GM23338 (cell line): ENCODE measurements around the gene TULP1. TPM values are rescaled to one million over a fixed set of nuclear protein-coding genes. Genes with fewer than 3 reads are reported as not detected.

Experiments used
- ETS1 ChIP-seq: IDR thresholded peaks from 2 replicates; pipeline ENCODE4 v1.6.1; 2016; ENCODE audit warnings: antibody characterized with exemption
- EZH2 ChIP-seq: fragments of 200-600 bp; sonication (generic); IDR thresholded peaks from one replicate; pipeline ENCODE4 v1.8.0; 2017; ENCODE audit warnings: antibody characterized with exemption, mild to moderate bottlenecking, low read depth; ENCODE audit not compliant: unreplicated experiment
- EZH2phosphoT487 ChIP-seq: fragments of 200-600 bp; sonication (generic); IDR thresholded peaks from one replicate; pipeline ENCODE4 v1.8.1; 2018; ENCODE audit warnings: antibody characterized with exemption; ENCODE audit not compliant: unreplicated experiment
- JUNB ChIP-seq: IDR thresholded peaks from one replicate; pipeline ENCODE4 v1.6.1; 2016; ENCODE audit warnings: antibody characterized with exemption; ENCODE audit not compliant: unreplicated experiment
- NANOG ChIP-seq: IDR thresholded peaks from 2 replicates; pipeline ENCODE4 v1.6.1; 2016; ENCODE audit warnings: antibody characterized with exemption, borderline replicate concordance
- POLR2AphosphoS5 ChIP-seq: IDR thresholded peaks from 2 replicates; pipeline ENCODE4 v1.6.1; 2016; ENCODE audit warnings: antibody characterized with exemption, low read depth
- ZNF114 ChIP-seq: fragments of 250-450 bp; sonication (Bioruptor Pico); IDR thresholded peaks from 2 replicates; pipeline ENCODE4 v1.5.0; 2020; ENCODE audit warnings: mild to moderate bottlenecking, moderate library complexity
- ZNF462 ChIP-seq: fragments of 250-450 bp; sonication (Bioruptor Pico); IDR thresholded peaks from 2 replicates; pipeline ENCODE4 v1.5.0; 2020; ENCODE audit warnings: mild to moderate bottlenecking, moderate library complexity
- polyA plus RNA-seq: library from polyadenylated mRNA; unstranded; fragments of >200 nt; fragmentation: Nextera tagmentation; extraction: Ambion mirVana; gene quantifications from 2 replicates; pipeline ENCODE4 v1.2.1, GENCODE V29; 2016
- total RNA-seq: library from RNA; depleted of rRNA; stranded (reverse); fragments of >200 nt; shearing (Covaris generic); gene quantifications from 2 replicates; pipeline ENCODE4 v1.2.3, GENCODE V29; 2014

TULP1 gene
- total and polyA plus RNA-seq, 2 experiments from 2014 or later, result 3.0 to 3.8 TPM

GRCh38 chr6:35468980-35469750 lies 43.5 kb downstream of the TULP1 start (continued):
- TF ChIP-seq ZNF462 (CRISPR knock-in tag) (no peak), ZNF114 (no peak), NANOG (no peak), JUNB (no peak), EZH2phosphoT487 (no peak), ETS1 (no peak), EZH2 (no peak), POLR2AphosphoS5 (no peak)
